IMR-90 (cell line): Measurements from ENCODE around the gene RTN1.

Experiments
- RAD21 ChIP-seq: IDR thresholded peaks from 2 replicates; pipeline ENCODE4 v1.6.1; 2012; ENCODE audit warnings: low read length, improper control_type of control experiment
- SMC3 ChIP-seq: fragments of 150-350 bp; IDR thresholded peaks from 2 replicates; pipeline ENCODE4 v1.6.1; 2016; ENCODE audit warnings: low read depth, mild to moderate bottlenecking, antibody characterized with exemption, low read length, moderate library complexity
- TF ChIP-seq, protein P1 (sequence below): conservative IDR thresholded peaks from 2 replicates; pipeline ENCODE4 v1.5.1; 2012; ENCODE audit warnings: mild to moderate bottlenecking, low read depth, low read length, improper control_type of control experiment

DNA sequence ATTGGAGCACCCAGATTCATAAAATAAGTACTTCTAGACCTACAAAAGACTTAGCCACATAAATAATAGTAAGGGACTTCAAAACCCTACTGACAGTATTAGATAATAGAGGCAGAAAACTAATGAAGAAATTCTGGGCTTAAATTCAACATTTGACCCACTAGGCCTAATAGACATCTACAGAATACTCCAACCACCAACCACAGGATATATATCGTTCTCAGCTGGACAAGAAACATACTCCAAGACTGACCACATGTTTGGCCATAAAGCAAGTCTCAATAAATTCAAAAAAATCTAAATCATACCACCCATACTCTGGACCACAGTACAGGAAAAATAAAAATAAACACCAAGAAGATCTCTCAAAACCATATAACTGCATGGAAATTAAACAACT lies 180.2 kb downstream of the RTN1 start:
- no peak for TF ChIP-seq SMC3
- TF ChIP-seq, protein P1, sequence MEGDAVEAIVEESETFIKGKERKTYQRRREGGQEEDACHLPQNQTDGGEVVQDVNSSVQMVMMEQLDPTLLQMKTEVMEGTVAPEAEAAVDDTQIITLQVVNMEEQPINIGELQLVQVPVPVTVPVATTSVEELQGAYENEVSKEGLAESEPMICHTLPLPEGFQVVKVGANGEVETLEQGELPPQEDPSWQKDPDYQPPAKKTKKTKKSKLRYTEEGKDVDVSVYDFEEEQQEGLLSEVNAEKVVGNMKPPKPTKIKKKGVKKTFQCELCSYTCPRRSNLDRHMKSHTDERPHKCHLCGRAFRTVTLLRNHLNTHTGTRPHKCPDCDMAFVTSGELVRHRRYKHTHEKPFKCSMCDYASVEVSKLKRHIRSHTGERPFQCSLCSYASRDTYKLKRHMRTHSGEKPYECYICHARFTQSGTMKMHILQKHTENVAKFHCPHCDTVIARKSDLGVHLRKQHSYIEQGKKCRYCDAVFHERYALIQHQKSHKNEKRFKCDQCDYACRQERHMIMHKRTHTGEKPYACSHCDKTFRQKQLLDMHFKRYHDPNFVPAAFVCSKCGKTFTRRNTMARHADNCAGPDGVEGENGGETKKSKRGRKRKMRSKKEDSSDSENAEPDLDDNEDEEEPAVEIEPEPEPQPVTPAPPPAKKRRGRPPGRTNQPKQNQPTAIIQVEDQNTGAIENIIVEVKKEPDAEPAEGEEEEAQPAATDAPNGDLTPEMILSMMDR, result no peak
- TF ChIP-seq RAD21, result no peak
